GM12872 (cell line): ENCODE measurements around the gene RET.

Source experiments
- CTCF ChIP-seq: IDR thresholded peaks from 3 replicates; pipeline ENCODE4 v1.5.1; 2011; ENCODE audit warnings: low read depth, mild to moderate bottlenecking, low read length, moderate library complexity; ENCODE audit not compliant: insufficient read depth

Gene RET

DNA sequence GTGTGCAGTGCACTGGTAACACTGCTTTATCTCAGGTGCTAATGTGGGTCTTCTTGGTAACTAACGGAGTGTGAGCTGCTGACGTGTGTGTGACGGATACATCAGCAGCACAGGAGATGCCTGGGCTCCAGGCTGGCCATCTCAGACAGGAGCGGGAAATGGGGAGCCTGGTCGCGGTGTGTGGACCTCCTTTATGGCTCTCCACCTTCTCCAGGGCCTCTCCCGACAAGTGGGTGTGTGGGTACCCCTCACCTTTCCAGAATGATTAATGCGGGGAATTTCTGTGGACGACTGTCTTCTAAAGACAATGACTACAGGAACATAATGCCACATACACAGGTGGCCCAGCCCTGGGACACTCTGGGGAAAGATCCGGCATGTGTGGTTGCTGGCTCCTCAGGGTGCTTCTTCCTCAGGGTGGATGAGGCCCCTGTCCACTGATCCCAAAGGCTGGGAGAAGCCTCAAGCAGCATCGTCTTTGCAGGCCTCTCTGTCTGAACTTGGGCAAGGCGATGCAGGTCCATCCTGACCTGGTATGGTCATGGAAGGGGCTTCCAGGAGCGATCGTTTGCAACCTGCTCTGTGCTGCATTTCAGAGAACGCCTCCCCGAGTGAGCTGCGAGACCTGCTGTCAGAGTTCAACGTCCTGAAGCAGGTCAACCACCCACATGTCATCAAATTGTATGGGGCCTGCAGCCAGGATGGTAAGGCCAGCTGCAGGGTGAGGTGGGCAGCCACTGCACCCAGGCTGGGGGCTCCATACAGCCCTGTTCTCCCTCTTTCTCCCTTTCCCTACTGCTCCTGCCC, 41.1 kb downstream of the RET start:
- no peak for TF ChIP-seq CTCF

DNA sequence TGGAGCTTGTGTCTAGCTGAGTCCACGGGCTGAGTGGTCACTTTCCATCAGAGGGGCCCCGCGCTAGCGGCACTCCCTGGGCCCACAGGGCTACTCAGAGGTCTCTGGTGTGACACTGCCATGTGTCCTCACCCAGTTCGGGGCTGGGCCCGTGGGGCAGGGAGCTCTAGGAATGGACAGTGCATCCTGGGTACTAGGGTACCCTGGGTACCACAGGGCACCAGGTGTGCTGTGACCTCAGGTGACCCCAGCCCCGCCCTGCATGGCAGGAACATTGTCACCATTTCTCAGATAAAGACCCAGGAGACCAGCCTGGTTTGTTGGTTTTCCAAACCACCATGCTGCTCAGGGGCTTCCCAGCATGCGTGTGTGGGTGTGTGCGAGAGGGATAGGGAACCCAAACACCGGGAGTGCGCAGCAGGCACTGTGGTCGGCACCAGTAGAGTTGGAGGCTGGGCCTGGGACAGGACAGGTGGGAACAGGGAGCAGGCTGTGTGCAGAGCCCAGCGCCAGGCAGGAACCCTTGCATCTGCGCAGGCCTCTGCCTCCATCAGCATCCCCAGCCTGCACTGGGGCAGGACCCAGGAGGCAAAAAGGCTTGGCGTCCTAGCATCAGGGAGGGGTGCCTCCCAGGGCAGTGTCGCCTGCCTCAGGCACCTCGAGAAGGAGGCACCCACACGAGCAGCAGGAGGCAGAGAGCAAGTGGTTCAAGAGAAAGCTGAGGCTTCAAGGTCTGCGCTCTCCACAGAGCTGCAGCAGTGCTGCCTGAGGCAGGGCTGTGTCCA, 42.0 kb downstream of the RET start:
- TF ChIP-seq CTCF: no peak

DNA sequence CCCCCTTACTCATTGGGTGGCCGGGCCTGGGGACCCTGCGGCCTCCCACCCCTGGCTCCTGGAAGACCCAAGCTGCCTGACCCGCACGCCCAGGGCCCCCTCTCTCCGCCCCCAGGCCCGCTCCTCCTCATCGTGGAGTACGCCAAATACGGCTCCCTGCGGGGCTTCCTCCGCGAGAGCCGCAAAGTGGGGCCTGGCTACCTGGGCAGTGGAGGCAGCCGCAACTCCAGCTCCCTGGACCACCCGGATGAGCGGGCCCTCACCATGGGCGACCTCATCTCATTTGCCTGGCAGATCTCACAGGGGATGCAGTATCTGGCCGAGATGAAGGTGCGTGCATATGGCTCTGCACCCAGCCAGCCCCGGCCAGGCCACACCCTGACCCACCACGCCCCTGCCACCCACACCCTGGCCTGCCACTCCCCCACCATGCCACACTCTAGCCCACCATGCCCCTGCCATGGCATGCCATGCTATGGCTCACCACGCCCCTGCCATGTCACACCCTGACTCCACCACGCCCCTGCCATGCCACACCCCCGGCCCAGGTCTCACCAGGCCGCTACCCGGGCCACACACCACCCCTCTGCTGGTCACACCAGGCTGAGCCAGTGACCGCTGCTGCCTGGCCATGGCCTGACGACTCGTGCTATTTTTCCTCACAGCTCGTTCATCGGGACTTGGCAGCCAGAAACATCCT, 42.7 kb downstream of the RET start:
- no peak for TF ChIP-seq CTCF

DNA sequence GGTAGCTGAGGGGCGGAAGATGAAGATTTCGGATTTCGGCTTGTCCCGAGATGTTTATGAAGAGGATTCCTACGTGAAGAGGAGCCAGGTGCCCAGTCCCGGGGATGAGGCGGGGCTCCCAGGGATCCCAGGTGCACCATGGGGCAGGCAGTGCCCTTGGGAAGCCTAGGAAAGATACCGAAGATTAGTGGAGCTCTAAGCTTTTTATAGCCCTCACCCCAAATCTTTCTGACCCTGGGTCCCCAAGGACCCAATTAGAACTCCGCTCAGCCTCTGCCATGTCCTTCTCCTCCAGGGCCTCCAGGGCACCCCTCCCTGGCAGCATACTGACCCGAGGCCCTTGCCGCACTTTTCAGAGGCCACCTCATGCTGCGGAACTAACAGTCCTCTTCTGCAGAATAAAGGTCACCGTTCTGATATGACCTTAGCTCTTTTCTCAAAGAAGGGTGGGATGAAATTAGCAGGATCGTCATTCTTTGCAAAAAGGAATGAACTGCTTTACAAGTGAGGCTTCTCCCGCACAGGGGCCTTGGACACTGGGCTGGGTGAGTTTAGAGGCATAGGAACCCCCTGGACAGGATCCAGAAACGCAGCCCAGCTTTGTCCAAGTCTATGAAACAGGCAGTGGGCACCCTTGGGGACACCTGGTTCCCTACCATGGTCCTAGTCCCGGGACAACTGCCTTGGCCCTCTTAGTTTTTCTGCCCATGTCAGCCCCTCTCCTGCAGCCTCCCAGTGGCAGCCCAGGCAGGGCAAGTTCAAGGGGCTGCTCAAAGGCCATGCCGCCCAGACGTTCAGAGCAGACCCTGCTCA, 43.5 kb downstream of the RET start:
- no peak for TF ChIP-seq CTCF

GRCh38 chr10:43120929-43121314, 44.1 kb downstream of the RET start:
- no peak for TF ChIP-seq CTCF

GRCh38 chr10:43121444-43121843, 44.6 kb downstream of the RET start:
- no peak for TF ChIP-seq CTCF
